Measurements from ENCODE around the gene PINLYP.

The PINLYP gene

DNA sequence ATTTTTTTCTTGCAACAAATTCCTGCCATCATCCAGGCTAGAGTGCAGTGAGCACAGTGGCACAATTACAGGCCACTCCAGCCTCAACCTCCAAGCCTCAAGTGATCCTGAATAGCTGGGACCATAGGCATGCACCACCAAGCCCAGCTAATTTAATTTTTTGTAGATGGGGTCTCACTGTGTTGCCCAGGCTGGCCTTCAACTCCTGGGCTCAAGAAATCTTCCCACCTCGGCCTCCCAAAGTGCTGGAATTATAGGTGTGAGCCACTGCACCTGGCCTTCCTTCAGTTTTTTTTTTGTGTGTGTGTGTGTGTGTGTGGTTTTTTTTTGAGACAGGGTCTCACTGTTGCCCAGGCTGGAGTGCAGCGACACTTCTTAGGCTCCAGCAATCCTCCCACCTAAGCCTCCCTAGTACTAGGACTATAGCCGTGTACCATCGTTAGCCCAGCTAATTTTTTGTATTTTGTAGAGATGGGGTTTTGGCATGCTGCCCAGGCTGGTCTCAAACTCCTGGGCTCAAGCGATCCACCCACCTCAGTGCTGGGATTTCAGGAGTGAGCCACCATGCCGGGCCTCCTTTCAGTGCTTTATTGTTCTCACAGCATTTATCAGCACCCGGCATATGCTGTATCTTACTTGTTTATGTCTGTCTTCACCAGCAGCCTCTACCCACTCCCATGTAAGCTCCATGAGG is 30.4 kb downstream of the PINLYP start:
- TF ChIP-seq, protein P1, sequence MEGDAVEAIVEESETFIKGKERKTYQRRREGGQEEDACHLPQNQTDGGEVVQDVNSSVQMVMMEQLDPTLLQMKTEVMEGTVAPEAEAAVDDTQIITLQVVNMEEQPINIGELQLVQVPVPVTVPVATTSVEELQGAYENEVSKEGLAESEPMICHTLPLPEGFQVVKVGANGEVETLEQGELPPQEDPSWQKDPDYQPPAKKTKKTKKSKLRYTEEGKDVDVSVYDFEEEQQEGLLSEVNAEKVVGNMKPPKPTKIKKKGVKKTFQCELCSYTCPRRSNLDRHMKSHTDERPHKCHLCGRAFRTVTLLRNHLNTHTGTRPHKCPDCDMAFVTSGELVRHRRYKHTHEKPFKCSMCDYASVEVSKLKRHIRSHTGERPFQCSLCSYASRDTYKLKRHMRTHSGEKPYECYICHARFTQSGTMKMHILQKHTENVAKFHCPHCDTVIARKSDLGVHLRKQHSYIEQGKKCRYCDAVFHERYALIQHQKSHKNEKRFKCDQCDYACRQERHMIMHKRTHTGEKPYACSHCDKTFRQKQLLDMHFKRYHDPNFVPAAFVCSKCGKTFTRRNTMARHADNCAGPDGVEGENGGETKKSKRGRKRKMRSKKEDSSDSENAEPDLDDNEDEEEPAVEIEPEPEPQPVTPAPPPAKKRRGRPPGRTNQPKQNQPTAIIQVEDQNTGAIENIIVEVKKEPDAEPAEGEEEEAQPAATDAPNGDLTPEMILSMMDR (IDR thresholded peaks at IDR 0.05; ENCODE audit: borderline replicate concordance, control extremely low read depth, extremely low read depth, insufficient read depth, missing control alignments): no peak
- DNase-seq (ENCODE audit: low spot score): no peak
- in situ Hi-C loops (cut with MboI; ENCODE audit: low sequenced_read_pairs, unreplicated experiment): no loop called here

DNA sequence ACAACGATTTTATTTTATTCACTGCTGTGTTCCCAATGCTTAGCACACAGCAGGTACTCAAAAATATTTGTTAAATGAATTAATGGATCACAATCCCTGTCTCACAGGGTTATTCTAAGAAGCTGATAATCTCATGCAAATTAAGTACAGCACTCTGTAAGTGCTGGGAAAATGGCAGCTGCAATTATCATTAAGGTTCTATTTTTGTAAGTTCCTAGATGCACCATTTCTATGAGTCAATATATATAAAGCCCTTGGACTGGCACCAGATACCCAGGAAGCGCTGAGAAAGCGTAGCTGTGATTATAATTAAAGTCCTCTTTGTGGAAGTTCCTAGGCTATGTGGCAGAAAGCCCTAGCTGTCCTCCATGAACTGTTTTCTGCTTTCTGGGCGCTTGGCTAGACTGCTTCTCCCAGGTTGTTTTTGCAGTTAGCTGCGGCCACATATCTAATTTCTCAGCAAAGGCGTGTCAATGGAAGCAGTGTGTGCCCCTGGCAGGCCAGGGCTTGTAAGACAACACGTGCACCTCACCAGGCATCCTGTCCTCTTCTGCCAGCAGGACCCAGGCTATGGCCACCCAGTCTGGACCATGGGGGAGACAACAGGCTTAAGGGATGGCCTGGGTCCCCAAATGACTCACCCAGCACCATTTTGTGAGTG is 31.1 kb downstream of the PINLYP start:
- TF ChIP-seq, protein P1 (IDR thresholded peaks at IDR 0.05; ENCODE audit: borderline replicate concordance, control extremely low read depth, extremely low read depth, insufficient read depth, missing control alignments): no peak
- DNase-seq (ENCODE audit: low spot score): no peak
- in situ Hi-C loops (cut with MboI; ENCODE audit: low sequenced_read_pairs, unreplicated experiment): no loop called here

DNA sequence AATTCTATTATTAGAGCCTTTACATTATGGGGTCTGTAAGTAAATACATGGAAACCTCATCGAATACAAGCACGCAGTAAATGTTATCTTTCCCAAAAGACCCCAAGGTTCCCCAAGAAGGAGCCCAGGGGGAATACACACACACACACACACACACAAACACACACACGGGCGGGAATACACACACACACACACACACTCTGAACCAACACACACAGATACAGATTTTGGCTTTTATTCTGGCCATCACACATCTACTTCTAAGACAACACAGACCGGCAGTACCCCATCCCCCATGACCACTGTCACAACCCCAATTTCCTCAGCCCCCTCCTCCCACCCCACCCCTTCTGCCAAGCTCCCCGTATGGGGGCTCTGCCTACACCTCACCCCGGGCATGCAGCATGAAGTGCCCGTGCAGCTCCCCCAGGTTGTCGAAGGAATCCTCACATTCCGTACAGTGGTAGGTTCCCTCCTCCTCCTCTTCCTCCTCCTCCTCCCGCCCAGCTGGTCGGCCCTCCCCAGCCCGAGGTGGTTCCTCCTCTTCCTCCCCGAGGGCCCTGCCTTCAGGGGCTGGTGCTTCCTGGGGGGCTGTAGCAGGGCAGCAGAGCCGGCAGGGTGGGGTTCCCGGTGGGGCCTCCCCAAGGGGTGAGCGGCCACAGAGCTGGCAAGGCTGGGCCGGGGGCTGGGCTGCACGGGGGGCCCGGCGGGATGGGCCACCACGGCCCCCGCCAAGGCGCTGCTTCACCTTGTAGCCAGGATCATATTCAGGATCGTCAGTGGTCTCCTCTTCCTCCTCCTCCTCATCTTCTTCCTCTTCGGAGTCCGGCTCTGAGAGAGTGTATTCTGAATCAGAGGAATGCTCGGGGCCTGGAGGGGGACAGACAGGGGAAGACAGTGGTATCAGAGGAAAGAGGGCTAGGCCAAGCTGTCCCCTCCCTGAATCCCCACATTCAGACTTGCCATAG is 31.9 kb downstream of the PINLYP start:
- in situ Hi-C loops (cut with MboI; ENCODE audit: low sequenced_read_pairs, unreplicated experiment): no loop called here
- DNase-seq (ENCODE audit: low spot score): no peak
- TF ChIP-seq, protein P1 (IDR thresholded peaks at IDR 0.05; ENCODE audit: borderline replicate concordance, control extremely low read depth, extremely low read depth, insufficient read depth, missing control alignments): no peak

DNA sequence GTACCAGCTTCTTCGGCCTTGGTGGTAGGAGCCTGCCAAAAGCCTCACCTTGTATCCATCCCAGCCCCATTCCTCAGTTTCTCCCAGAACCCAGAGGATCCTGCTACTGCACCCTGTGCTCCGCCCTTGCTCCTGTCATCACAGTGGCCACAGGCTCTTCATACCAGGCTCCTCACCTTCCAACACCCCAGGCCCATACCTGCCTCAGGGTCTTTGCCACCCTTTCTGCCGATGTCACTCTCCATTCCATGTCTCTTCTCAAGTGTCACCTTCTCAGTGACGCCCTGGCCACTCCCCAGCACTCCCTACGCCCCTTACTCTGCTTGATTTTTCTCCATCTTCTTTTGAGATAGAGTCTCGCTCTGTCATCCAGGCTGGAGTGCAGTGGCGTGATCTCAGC is 34.3 kb downstream of the PINLYP start:
- TF ChIP-seq, protein P1 (IDR thresholded peaks at IDR 0.05; ENCODE audit: borderline replicate concordance, control extremely low read depth, extremely low read depth, insufficient read depth, missing control alignments): no peak
- in situ Hi-C loops (cut with MboI; ENCODE audit: low sequenced_read_pairs, unreplicated experiment): no loop called here
- no peak for DNase-seq (ENCODE audit: low spot score)

DNA sequence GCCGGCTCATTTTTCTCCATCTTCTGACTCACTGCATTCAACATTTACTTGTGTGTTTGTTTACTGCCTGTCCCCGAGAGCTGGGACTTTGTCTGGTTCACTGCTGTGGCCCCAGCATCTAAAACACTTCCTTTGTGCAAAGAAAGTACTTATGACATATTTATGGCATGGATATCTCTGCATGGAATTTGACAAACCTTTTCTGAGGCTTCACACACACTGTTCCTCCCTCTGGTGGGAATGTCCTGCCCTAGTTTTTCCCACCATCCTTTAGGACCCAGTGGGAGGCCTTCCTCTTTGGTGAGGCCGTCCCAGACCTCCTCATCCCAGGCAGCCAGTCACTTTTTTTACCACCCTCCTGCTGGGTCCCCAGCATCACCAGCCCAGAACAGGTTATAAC is 34.9 kb downstream of the PINLYP start:
- DNase-seq (ENCODE audit: low spot score): no peak
- in situ Hi-C loops (cut with MboI; ENCODE audit: low sequenced_read_pairs, unreplicated experiment): no loop called here
- TF ChIP-seq, protein P1 (IDR thresholded peaks at IDR 0.05; ENCODE audit: borderline replicate concordance, control extremely low read depth, extremely low read depth, insufficient read depth, missing control alignments): no peak

DNA sequence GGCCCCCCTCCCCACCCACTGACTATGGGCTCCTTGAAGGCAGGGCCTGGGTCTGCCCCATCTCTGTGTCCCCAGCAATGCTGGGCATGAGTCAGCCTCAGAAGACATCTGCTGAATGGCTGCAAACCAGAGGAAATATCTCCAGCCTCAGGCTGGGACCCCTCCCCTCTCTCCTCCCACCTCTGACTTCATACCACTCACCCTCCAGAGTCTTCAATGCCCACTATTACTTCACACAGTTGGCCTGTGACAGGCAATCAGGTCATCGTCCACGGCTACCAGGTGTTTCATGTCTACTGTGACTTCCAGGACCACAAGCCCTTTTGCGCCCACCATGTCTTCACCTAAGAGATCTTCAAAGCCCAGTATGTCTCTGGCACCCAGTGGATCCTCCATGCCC is 36.2 kb downstream of the PINLYP start, which contains the start of gene SRRM5:
Gene SRRM5, plus strand, starts transcription at position 301 of the 400 bp plus-strand sequence. Its CDS starts 34 bp downstream, at position 335.
- no peak for DNase-seq (ENCODE audit: low spot score)
- TF ChIP-seq, protein P1 (IDR thresholded peaks at IDR 0.05; ENCODE audit: borderline replicate concordance, control extremely low read depth, extremely low read depth, insufficient read depth, missing control alignments): no peak
- in situ Hi-C loops (cut with MboI; ENCODE audit: low sequenced_read_pairs, unreplicated experiment): no loop called here

Measured in GM13976 (cell line).